SH-SY5Y (cell line): ENCODE results near the gene ZNF212.

ENCODE experiments used
- GATA2 ChIP-seq: IDR thresholded peaks from 2 replicates; pipeline ENCODE4 v1.6.1; 2011; ENCODE audit warnings: mild to moderate bottlenecking, low read depth, low read length
- GATA3 ChIP-seq: IDR thresholded peaks from 2 replicates; pipeline ENCODE4 v1.6.1; 2011; ENCODE audit warnings: low read depth, mild to moderate bottlenecking, low read length, moderate library complexity

GRCh38 chr7:149195180-149196150, 44.0 kb upstream of the ZNF212 start, which contains the start of gene ZNF282:
- TF ChIP-seq GATA2: no peak
- TF ChIP-seq GATA3: no peak
